ENCODE measurements around the gene EYS.

The EYS gene

GRCh38 chr6:65113581-65113980 is 593.4 kb downstream of the EYS start:
- no peak overlapping the region for H3K4me3 Mint-ChIP-seq

GRCh38 chr6:65112435-65112834 is 594.6 kb downstream of the EYS start:
- Mint-ChIP-seq H3K4me1 (peaks cover 5% of the 10 kb centered on the region), H3K27ac (no peak overlapping the region), H3K9me3 (no peaks in the 10 kb centered on the region), H3K36me3 (ENCODE audit: low read depth) (no peaks in the 10 kb centered on the region), H3K27me3 (ENCODE audit: low read depth) (no peaks in the 10 kb centered on the region), H3K4me3 (no peak overlapping the region)
- no peak for TF ChIP-seq CTCF (IDR thresholded peaks at IDR 0.05; ENCODE audit: unreplicated experiment in 3 of 3)

More at GRCh38 chr6:65113581-65113980, 593.4 kb downstream of the EYS start:
- Mint-ChIP-seq H3K36me3 (ENCODE audit: low read depth) (no peaks in the 10 kb centered on the region), H3K27ac (no peak overlapping the region), H3K27me3 (ENCODE audit: low read depth) (no peaks in the 10 kb centered on the region), H3K4me1 (peaks cover 5% of the 10 kb centered on the region), H3K9me3 (no peaks in the 10 kb centered on the region)
- no peak for TF ChIP-seq CTCF (IDR thresholded peaks at IDR 0.05; ENCODE audit: unreplicated experiment in 3 of 3)

GRCh38 chr6:65110031-65110430 is 597.0 kb downstream of the EYS start:
- H3K27ac Mint-ChIP-seq, result no peak overlapping the region
- peaks cover 5% of the 10 kb centered on the region for H3K4me1 Mint-ChIP-seq
- no peaks in the 10 kb centered on the region for H3K9me3 Mint-ChIP-seq
- no peaks in the 10 kb centered on the region for H3K36me3 Mint-ChIP-seq (ENCODE audit: low read depth)
- H3K27me3 Mint-ChIP-seq (ENCODE audit: low read depth), result no peaks in the 10 kb centered on the region
- TF ChIP-seq CTCF (IDR thresholded peaks at IDR 0.05; ENCODE audit: unreplicated experiment in 3 of 3), result no peak
- H3K4me3 Mint-ChIP-seq, result no peak overlapping the region

GRCh38 chr6:65098349-65098748 is 608.7 kb downstream of the EYS start:
- Mint-ChIP-seq H3K36me3 (ENCODE audit: low read depth) (no peaks in the 10 kb centered on the region), H3K4me1 (peaks cover 5% of the 10 kb centered on the region), H3K9me3 (no peaks in the 10 kb centered on the region), H3K27me3 (ENCODE audit: low read depth) (no peaks in the 10 kb centered on the region), H3K27ac (no peak overlapping the region), H3K4me3 (no peak overlapping the region)
- no peak for TF ChIP-seq CTCF (IDR thresholded peaks at IDR 0.05; ENCODE audit: unreplicated experiment in 3 of 3)

- Mint-ChIP-seq H3K27ac (no peak overlapping the region), H3K4me3 (no peak overlapping the region), H3K27me3 (ENCODE audit: low read depth) (no peaks in the 10 kb centered on the region), H3K4me1 (no peaks in the 10 kb centered on the region), H3K9me3 (peaks cover 10% of the 10 kb centered on the region), H3K36me3 (ENCODE audit: low read depth) (no peaks in the 10 kb centered on the region)
- TF ChIP-seq CTCF (IDR thresholded peaks at IDR 0.05; ENCODE audit: unreplicated experiment in 3 of 3), result no peak
Observed at GRCh38 chr6:65091561-65091960, 615.5 kb downstream of the EYS start.

- no peaks in the 10 kb centered on the region for H3K27me3 Mint-ChIP-seq (ENCODE audit: low read depth)
- H3K4me3 Mint-ChIP-seq, result no peak overlapping the region
- TF ChIP-seq CTCF (IDR thresholded peaks at IDR 0.05; ENCODE audit: unreplicated experiment in 3 of 3), result no peak
- no peaks in the 10 kb centered on the region for H3K4me1 Mint-ChIP-seq
- H3K9me3 Mint-ChIP-seq, result peaks cover 10% of the 10 kb centered on the region
- H3K36me3 Mint-ChIP-seq (ENCODE audit: low read depth), result no peaks in the 10 kb centered on the region
- H3K27ac Mint-ChIP-seq, result no peak overlapping the region
Observed at GRCh38 chr6:65088575-65088974, 618.5 kb downstream of the EYS start.

Data from nephron (organoid).